Measurements from ENCODE around the gene FANCC. TPM values are rescaled to one million over a fixed set of nuclear protein-coding genes. Genes with fewer than 3 reads are reported as not detected.

Gene FANCC
- total and polyA plus RNA-seq, 2 of the 13 experiments (the other 11 are each of a cell fraction or from before 2014, with no cell fraction given): 7.4 to 8.6 TPM

GRCh38 chr9:95176755-95177319 lies 140.7 kb downstream of the FANCC start:
- DNase-seq (ENCODE audit: low spot score) (no peak), ATAC-seq (no peak), FAIRE-seq (no peak)
- intact Hi-C loops (cut with micrococcal nuclease; ENCODE audit: unreplicated experiment) (no loop called here), in situ Hi-C loops (cut with HindIII; ENCODE audit: extremely low pct_ligation_motif_present, low pct_unique_long_range_greater_than_20kb) (no loop called here)
- 100% methylated on average over 4 of the region's 4 CpGs for WGBS (ENCODE audit: low lambda C conversion rate)
- no peaks in the 10 kb centered on the region for H3K4me1 ChIP-seq (ENCODE audit: insufficient read depth, low read length)
- H3K9me3 ChIP-seq (ENCODE audit: low read length): no peaks in the 10 kb centered on the region
- CTCF ChIA-PET (ENCODE audit: low intra/inter-chr PET ratio, low total read pairs): no interaction called here
- no peaks in the 10 kb centered on the region for H3K79me2 ChIP-seq (ENCODE audit: insufficient read depth, low read length)
- H3K27me3 ChIP-seq (ENCODE audit: control insufficient read depth in 1 of 2, insufficient read depth in 2 of 2, low read length in 2 of 2): no peaks in the 10 kb centered on the region
- no peak overlapping the region for H2AFZ ChIP-seq (ENCODE audit: low read length)
- H3K27ac ChIP-seq (ENCODE audit: extremely low read length, insufficient read depth, low read length): no peak overlapping the region
- POLR2A ChIA-PET: no interaction called here
- TF ChIP-seq REPIN1 (CRISPR knock-in tag; IDR thresholded peaks at IDR 0.05; ENCODE audit: borderline replicate concordance, low read depth): no peak
- TF ChIP-seq NR1H2 (CRISPR knock-in tag; IDR thresholded peaks at IDR 0.05; ENCODE audit: borderline replicate concordance, low read depth): no peak
- TF ChIP-seq KLF6 (CRISPR knock-in tag; IDR thresholded peaks at IDR 0.05): no peak
- TF ChIP-seq ESRRA (CRISPR knock-in tag; IDR thresholded peaks at IDR 0.05; ENCODE audit: low read depth): no peak
- no peak for TF ChIP-seq GATAD2A (CRISPR knock-in tag; IDR thresholded peaks at IDR 0.05)
- TF ChIP-seq MXI1 (IDR thresholded peaks at IDR 0.05; ENCODE audit: borderline replicate concordance, low read depth, low read length): no peak
- TF ChIP-seq BCL3 (CRISPR knock-in tag; IDR thresholded peaks at IDR 0.05): no peak
- no peak for TF ChIP-seq DDIT3 (CRISPR knock-in tag; IDR thresholded peaks at IDR 0.05)
- H3K9ac ChIP-seq (ENCODE audit: insufficient read depth, low read depth, low read length): no peak overlapping the region
- no peaks in the 10 kb centered on the region for H3K36me3 ChIP-seq (replicated peaks in 1 of 2; ENCODE audit: control insufficient read depth in 1 of 2, insufficient read depth in 2 of 2, low read length in 2 of 2)
- no TSS peak for BruUV-seq (replicated peaks)
- H3K4me3 ChIP-seq (replicated peaks in 1 of 3; ENCODE audit: insufficient read depth in 1 of 3, low read depth in 2 of 3, low read length in 3 of 3): no peak overlapping the region
- no peak overlapping the region for H3K4me2 ChIP-seq (ENCODE audit: low read depth, low read length)
- H4K20me1 ChIP-seq (ENCODE audit: insufficient read depth, low read length): no peaks in the 10 kb centered on the region
